ENCODE data around the gene UIMC1.
"Not testable (repeated sequence)": the region's sequence is repeated elsewhere in the genome, so short reads cannot be mapped to it uniquely, and the experiment has no call there.

The UIMC1 gene

DNA sequence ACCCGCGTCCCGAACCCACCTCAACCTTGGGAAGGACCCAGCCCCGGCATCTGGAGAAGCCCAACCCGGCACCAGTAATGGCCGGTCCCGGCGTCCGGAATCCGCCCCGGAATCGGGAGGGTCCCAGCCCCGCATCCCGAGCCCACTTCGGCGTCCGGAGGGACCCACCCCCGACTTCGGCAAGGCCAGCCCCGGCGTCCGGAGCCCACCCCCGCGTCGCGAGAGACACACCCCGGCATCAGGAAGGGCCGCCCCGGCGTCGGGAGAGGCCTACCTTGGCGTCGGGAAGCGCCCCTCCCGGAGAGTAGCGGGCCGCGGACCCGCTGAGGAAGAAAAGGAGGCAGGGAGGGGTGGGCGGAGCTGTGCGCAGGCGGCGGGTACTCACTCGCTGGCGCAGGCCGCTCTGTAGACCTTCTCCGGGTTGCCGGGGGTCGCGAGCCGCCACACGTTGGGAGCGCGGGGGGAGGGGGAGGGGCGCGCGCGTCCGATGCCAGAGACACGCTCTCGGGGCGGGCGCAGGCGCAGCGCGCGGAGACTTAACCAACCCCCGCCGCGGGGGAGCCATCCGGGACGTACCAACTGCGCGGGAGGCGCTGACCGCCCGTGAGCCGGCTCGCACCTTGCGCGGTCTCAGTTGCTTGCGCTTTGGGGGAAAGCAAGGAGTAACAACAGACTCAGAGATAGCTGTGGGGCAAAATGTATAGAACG, at the start of gene UIMC1:
Gene UIMC1, minus strand, starts transcription at position 515 of the 708 bp plus-strand sequence. CDS start 24,164 bp downstream, outside the sequence.
- DNase-seq: peak; percentile 95

DNA sequence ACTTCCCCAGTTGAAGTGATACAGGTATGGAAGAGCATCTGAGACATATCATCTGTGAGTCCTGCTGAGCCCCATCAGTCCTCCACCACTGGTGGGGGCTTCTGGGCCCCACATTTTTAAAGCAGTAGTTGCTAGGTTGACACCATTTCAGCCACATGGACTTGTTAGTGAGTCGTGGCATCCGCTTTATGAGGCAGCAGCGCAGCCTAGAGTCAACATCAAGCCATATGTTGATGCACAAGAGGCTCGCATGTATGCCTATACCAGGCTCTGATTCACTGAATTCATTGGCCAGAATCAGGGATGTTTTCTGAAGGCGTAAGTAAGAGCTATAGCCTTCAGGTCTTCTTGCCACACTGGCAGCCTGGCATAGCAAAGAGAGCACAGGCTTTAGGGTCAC, 42.7 kb upstream of the UIMC1 start:
- DNase-seq: no peak

DNA sequence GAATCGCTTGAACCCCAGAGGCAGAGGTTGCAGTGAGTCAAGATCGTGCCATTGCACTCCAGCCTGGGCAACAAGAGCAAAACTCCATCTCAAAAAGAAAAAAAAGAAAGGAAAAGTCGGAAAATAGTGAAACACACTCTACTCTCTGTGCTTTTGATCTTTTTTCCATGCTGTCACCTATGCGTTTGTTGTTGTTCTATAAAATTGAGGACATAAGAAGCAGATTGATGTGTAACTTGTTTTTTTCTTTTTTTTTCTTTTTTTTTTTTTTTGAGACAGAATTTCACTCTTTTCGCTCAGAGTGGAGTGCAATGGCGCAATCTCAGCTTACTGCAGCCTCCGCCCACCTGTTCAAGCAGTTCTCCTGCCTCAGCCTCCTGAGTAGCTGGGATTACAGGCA, 42.0 kb upstream of the UIMC1 start:
- not testable (repeated sequence) for DNase-seq

DNA sequence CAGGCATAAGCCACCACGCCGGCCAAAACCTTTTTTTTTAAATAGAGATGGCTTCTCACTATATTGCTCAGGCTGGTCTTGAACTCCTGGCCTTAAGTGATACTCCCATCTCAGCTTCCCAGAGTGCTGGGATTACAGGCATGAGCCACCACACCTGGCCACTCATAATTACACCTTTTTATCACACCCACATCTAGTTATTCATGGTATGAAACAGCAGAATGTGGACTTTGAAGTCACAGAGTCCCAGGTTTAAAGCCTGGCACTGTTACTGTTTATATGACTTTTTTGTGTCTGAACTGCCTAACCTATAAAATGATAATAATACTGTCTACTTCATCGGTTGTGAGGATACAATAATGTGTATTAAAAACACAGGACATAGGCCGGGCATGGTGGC, 39.1 kb upstream of the UIMC1 start:
- no peak for DNase-seq

DNA sequence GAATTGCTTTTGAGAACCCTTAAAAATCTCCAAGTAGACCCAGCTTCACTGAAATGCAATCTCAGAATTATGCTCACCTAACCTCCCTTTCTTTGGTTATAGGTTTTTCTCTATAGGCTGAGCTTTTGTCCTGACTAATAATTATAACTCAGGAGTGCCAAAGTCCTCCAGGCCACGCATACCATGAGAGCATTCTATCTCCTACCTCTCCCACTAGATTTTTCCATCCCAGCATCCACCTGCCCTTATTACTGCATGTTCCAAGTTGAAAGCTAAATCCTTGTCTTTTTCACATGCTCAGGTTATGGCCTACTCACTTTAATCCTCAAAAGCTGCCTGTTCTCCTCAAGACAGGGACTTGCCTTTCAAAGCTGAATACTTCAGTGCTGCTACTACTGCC, 38.1 kb upstream of the UIMC1 start:
- DNase-seq: no peak

DNA sequence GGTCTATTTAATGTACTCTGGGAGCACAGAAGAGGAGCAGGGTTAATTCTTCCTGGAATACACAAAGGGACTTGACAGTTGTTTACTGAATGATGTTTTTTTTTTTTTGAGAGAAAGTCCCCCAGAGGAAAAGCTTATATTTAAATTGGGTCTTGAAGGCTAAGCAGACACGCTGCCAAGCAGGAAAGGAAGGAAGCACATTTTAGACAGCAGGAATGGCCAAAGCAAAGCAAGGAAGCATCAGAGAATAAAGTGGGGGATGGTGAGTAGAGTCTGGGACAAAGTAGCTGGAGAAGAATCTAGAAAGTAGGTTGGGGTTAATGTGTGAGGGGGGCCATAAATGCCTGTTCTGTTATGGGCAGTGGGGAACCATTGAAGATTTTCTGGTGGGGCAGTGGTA, 37.4 kb upstream of the UIMC1 start:
- no peak for DNase-seq

DNA sequence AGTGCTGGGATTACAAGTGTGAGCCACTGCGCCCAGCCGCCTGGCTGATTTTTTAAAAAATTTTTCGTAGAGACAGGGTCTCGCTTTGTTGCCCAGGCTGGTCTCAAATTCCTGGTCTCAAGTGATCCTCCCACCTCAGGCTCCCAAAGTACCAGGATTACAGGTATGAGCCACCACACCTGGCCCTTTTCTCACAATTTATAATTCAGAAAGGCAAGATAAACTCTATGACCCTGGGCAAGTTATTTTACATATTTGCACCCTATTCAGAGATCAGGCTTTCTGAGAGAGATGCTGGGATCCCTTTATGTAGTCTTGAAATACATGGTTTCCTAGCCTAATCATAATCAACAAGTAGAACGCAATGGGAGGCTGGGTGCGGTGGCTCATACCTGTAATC, 36.5 kb upstream of the UIMC1 start:
- no peak for DNase-seq

DNA sequence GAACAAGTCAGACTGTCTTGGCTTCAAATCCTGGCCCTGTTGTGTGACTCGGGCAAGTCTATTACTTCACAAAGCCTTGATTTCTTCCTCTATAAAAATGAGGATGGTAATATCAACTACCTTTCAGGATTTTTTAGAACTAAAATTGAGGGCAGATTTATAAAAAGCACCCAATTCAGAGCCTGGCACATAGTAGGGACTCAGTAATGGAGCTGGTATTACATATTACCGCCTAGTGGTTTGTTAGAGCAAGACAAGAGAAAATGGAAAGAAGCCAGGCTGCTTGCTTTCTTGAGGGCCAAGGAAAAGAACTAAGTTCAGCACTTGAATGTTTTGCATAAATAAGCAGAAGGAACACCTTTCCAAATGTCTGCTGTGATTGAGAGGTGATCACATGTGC, 35.4 kb upstream of the UIMC1 start:
- DNase-seq: no peak

DNA sequence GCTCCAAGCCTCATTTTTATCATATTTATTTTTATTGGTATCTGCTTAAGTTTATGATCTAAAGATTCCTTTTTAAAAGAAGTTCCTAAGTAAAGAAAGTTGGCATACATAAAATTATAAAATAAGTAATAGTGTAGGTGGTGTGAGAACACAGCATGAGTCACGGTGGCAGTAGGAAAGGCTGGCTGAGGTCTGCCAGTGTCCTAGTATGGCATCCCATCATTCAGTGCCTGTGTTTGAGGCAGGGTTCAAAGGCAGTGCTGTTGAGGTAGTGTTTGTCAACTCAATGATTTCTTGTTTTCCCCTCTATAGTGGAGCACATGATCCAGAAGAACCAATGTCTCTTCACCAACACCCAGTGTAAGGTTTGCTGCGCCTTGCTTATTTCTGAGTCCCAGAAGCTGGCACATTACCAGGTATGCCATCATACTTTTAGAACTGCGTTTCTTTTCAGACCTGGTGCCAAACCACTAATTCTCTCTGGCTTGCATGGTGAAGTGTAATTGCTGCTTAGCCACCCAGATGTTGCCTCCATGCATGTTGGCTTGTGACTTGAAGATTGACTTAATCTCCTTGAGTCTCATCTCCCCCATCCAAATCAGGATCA, 34.3 kb upstream of the UIMC1 start:
- DNase-seq: no peak

DNA sequence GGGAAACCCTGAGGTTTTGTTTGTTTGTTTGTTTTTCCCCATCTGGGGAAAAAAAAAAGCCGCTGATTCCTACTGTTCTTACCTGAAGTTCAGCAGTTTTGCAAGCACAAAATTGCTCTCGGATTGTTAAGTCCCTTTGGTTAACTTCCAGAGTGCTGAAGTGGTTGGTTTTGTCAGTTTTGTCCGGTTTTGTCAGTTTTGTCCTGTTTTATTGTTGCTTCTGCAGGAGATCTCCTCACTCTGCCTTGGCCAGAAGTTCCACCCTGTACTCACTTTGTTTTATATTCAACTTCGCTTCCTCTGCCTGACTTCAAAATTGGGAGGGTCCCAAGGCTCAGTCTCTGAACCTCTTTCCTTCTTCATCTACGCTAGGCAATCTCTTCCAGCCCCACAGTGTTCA, 30.3 kb upstream of the UIMC1 start:
- DNase-seq: no peak

DNA sequence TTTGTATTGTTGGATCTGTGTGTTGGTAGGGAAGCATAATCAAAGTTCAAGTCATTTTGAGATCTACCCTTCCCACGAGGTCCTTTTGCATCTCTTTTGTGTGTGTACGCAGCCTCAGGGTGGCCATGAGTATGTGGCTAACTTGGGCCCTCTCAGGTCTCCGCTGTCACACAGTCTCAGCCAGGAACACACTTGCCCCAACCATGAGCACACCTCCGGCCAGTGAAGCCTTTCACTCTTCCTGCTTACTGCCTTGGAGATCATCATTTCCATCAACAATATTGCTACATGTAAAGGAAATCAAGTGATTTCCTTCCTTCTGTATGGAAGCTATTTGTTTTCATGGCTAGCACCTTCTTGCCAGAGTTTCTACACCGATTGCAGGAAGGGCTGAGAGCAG, 29.9 kb upstream of the UIMC1 start:
- DNase-seq: no peak

DNA sequence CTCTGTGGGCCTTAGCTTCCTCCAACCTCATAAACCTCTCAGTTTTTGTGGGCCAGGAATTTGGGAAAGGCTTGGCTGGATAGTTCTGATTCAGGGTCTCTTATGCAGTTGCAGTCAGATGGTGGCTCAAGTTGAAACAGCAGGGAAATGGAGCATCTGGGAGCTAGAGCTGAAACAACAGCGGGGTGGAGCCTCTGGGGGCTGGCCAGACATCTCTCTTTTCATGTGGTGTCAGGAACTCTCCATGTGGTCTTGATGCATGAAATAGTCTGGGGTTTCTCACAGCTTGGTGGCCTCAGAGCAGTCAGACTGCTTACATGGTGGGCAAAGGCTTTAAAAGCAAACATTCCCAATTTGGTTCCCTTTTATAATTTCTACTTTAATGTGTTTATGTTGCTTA, 29.4 kb upstream of the UIMC1 start:
- no peak for DNase-seq

DNA sequence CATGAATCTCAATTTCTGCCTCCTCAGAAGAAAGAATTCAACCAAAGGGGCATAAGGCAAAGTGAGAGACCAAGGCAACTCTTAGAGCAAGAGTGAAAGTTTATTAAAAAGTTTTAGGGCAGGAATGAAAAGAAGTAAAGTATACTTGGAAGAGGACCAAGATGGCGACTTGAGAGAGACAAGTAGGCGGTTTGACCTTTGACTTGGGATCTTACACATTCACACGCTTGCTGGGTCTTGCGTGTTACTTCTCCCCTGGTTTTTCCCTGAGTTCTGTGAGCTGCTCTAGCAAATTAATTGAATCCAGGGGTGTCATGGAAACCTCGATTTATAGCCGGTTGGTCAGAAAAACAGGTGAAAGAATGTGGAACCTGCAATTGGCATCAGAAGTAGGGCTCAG, 22.9 kb upstream of the UIMC1 start:
- no peak for DNase-seq

DNA sequence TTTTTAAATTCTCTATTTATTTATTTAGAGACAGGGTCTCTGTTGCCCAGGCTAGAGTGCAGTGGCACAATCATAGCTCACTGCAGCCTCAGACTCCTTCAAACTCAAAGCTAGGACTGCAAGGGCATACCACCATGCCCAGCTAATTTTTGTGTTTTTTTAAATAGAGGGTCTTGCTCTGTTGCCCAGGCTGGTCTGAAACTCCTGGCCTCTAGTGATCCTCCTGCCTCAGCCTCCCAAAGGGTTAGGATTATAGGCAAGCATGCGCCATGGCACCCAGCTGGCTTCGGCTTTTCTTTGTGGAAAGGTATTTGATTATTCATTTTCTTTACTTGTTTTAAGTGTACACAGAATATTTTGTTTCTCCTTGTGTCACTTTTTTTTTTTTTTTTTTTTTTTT, 21.1 kb upstream of the UIMC1 start:
- no peak for DNase-seq

DNA sequence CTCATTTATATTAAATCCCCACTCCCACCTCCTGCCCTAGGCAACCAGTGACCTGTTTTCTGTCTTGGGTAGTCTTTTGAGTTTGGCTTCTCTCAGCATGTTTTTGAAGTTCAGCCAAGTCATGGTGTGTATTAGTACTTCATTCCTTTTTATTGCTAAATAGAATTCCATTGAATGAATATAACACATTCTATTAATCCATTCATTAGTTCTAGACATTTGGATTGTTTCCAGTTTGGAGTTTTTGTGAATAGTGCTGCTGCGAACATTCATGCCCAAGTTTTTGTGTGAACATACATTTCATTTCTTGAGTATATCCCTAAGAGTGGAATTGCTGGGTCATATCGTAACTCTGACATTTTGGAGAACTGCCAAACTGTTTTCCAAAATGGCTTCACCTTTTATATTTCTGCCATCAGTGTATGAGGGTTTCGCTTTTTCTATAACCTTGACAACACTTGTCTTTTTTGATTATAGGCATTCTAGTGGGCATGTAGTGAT, 18.6 kb upstream of the UIMC1 start:
- DNase-seq: no peak

DNA sequence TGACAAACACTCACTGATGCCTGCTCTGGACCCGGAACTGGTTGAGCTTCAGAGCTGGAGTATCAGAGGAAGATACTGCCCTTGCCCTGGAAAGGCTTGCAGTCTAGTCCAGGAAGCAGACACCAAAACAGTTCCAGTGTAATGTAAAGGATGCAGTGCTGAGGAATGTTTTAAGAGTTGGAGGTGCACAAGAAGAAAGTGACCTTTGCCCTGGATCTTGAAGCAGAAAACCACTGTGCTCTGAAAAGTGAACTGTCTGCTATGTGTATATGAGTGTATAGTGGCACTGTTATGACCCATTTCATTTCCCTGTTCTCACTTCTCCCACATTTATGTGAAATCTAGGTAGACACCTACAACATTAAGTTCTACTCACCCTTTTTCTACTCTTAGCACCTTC, 18.0 kb upstream of the UIMC1 start:
- no peak for DNase-seq

DNA sequence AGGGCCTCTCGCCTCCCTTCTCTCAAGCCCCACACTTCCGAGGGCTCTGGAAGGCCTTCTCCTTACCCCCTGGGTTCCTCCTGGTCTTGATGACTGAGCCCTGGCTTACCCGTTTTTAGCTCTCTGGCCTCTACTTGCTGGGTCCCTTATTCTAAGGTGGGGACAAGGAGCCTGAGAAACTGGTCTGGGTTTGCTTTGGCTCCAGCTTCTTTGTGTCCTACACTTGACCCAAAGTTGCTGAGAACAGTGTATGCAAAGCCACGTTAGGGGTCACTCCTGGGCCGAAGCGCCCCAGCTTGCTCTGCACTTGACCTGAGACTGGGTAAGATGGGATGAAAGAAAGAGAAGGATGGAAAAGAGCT, 16.7 kb upstream of the UIMC1 start:
- peak; percentile 48 for DNase-seq

DNA sequence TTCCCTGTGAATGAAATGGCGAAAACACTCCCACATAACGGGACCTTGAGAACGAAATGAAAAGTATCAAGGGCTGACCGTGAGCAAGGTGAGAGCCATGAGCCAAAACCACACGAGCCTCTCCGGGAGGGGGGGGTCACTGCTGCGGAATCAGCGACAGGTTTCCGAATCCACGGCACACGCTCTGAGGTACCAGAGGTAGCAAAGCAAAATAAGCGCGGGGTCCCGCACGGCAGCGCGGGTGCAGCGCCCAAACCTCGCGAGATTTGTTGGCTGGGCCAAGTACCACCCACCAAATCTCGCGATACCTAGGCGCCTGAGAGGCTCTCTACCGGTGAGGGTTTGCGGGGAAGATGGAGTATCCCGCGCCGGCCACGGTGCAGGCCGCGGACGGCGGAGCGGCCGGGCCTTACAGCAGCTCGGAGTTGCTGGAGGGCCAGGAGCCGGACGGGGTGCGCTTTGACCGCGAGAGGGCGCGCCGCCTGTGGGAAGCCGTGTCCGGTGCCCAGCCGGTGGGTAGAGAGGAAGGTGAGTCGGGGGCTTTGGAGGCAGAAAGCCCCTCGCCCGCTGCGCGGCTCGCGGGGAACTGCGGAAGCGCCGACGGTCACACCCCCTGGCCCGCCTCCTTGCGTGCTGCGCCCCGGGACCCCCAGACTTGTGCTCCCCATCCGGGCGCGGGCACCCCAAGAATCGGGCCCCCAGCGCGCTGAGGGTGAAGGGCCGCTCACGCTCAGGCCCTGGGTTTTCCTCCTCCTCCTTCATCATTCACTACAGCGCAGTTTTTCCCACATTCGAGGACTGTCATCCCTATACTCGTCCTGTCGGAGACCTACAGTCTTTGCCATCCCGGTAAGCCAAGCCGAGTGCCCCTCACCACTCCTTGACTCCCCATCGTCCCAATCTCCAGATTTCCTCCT, 16.1 kb upstream of the UIMC1 start, which contains the start of gene ZNF346:
Gene ZNF346, plus strand, starts transcription at position 311 of the 917 bp plus-strand sequence. Its CDS starts 43 bp downstream, at position 354.
- peak; percentile 93 for DNase-seq

DNA sequence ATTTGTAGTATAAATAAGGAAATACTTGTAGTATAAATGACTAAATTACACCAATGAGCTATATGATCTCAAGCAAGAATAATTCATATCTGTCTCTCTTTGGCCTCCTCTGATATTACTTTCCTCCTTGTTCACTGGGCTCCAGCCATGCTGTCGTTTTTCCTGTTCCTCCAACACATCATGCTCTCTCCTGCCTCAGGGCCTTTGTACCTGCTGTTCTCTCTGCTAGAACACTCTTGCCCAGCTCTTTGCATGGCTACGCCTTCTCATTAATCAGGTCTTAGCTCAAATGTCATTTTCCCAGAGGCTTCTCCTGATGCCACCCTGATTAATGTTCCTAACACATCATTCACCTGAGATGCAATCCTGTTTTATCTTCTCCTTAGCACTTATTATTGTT, 13.5 kb upstream of the UIMC1 start:
- DNase-seq: no peak

DNA sequence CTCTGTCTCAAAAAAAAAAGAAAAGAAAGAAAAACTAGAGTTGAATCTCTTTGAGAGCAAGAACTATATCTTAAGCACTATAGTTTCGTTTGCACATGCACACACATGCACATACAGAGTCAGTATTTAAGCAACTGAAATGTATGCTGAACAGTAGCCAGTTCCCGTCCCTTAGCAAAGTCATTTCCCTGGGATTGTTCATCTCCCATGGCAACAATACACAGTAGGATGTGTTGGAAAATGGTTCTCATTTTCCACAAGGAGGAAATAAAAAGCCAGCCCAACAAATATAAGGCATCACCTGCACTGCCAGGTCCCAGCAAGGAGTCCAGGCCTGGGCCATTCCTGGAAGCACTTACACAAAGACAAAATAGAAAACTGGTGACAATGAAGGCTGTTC, 11.8 kb upstream of the UIMC1 start:
- no peak for DNase-seq

DNA sequence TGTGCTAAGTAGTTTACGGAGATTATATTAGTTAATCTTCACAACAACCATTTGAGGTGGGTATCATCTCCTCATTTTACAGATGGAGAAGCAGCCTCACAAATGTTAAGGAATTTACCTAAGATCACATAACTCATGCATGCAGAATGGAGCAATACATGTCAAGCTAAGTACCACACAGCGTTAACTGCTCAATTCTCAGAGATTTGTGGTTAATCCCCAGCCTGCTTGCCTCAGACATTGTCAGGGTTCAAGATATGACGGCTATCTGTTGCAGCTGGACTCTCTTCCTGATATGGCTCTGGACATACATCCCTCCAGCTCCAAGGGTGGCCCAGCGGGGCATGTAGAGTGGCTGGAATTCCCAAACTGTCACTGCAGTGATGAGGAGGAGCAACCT, 8.6 kb upstream of the UIMC1 start:
- DNase-seq: no peak

DNA sequence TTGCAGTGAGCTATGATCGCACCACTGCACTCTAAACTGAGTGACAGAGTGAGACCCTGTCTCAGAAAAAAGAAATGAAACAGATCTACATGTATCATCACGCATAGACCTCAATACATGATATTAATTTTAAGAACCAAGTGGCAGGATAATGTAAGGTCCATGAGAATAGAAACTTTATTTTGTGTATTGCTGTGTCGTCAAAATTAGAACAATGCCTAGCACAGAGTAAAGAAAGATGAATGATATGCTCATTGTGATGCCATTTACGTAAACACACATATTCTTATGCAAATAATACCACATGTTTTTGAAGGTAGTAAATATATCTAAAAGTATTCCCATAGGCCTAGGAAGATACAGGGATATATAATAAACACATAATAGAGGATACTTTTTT, 3.6 kb upstream of the UIMC1 start:
- no peak for DNase-seq

DNA sequence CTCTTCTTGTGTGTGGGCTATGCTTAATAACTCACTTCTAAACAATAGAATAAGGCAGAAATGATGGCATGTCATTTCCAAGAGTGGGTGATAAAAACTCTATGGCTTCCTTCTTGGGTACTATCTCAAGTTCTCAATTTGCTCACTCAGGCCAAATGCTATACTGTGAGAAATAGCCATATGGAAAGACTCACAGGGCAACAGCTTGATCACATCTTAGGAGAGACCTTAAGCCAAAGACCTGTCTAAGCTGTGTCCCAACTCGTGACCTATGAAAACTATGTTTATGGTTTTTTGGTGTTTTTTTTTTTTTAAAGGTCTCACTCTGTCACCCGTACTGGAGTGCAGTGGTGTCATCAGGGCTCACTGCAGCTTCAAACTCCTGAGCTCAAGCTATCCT, 2.1 kb upstream of the UIMC1 start:
- no peak for DNase-seq

Data from right forelimb (tissue), 1 donor.